Stimulated activated CD4-positive, alpha-beta T cell treated with anti-CD3 and anti-CD28 coated beads, TNF-alpha, amount 100 ng/mL, for 48 hours (primary cell): Measurements from ENCODE around the gene ALK.
"Not testable (repeated sequence)": the region's sequence is repeated elsewhere in the genome, so short reads cannot be mapped to it uniquely, and the experiment has no call there.

Source experiments
- DNase-seq, 3 donors: peaks; one replicate each; pipeline ENCODE4 v3.0.0-alpha.2; 2020; ENCODE audit warnings: low read depth in 3 of 3

Gene ALK

GRCh38 chr2:29275186-29275585, 646.2 kb downstream of the ALK start:
- DNase-seq: no peak

DNA sequence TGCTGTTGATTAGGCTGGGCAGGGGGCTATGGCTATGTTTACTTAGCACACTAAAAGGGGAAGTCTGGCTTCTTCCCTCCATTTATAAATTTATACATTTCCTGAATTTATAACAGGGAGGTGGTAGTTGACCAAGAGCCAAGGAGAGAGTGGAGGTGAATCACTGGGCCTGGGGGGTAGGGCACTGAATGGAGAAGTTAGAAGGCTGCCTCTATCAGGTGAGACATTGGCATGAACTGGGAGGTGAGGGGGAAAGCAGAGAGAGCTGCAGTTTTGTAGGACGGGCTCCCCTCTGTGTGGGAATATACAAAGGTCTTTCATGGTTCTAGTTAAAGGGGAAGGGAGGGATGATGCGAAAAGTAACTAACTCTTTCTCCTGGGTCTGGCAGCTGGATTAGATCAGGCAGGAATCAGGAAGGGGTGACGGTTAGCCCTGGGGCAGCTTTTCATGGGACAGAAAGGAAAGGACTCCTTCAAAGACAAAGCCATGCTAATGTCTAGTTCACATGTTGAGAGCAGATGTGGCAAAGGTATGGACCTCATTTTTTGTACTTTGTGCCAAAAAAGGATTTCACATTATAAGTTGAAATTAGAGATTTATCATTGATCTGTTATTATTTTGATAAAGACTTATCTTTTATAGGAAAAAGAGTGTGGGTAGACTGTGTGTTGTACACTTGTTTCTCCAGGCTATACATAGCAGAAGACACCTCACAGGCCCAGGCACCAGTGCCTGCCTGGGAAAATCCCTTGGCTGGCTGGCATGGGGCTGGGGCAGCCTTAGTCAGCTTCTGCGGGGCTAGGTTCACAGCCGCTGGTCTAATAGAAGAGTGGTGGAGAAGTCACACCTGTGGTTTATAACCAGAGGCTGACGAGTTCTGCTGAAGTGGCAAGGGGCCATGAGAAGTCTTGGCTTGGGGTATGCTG, 647.4 kb downstream of the ALK start:
- DNase-seq: no peak

DNA sequence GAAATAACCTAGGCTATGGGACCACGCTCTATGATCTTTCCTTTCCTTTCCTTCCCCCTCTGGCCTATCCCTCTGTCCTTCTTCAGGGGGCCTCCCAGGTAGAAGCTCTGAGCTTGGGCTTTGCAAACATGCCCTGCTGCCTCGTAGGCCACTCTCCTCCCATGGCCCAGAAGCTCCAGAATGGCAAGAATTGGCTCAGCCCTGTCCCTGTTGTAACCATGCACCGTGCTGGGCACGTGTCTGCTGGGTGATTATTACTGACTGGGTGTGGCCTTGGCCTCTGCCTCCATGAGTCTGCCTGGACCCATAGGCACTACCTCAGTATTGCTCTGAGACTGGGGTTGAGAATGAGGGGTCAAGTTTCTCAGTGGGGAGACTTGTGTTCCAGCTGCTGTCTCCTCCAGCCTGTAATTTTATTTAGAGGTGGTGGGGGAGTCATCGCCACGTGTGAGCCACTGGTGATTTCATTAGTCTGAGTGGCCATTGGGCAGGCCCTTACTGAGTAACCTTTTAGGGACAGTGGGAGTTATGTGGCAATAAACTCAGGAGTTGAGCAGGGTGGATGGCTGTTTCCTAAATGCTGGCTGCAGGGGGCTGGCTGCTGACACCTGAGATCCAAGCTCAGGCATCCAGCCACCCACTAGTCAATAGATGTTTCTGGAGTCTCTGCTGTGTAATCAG, 648.2 kb downstream of the ALK start:
- no peak for DNase-seq

DNA sequence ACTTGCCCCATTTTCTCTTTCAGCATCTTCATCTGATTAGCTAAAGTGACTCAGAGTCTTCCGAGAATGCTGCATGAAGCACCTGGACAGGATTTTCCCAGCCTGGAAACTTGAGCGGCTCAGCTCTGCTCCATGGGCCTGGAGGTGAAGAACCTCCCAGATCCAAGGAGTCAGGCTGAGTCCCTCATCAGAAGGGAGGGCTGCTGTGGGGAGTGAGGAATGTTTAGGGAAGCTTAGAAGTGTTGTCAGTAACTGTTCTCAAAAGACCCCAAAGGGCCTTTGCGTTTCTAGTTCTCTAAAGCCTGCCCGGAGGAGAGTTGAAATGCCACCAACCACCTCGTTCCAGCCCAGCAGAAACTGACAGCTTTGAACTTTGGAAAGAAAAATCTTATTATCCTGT, 649.1 kb downstream of the ALK start:
- no peak for DNase-seq

GRCh38 chr2:29270701-29271121, 650.7 kb downstream of the ALK start:
- DNase-seq: no peak

DNA sequence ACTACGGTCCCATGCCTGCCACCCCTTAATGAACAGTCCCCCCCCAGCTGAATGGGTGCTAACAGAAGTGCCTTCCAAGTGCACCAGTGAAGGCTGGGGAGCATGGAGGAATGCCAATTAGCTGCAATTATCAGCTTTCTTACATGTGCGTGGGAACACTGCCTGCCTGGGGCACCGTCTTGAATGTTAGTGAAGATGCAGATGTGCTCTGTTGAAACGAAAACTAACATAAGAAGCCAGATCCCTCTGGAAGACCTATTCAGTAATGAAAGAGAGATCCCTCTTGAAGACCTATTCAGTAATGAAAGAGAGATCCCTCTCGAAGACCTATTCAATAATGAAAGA, 651.6 kb downstream of the ALK start:
- no peak for DNase-seq

DNA sequence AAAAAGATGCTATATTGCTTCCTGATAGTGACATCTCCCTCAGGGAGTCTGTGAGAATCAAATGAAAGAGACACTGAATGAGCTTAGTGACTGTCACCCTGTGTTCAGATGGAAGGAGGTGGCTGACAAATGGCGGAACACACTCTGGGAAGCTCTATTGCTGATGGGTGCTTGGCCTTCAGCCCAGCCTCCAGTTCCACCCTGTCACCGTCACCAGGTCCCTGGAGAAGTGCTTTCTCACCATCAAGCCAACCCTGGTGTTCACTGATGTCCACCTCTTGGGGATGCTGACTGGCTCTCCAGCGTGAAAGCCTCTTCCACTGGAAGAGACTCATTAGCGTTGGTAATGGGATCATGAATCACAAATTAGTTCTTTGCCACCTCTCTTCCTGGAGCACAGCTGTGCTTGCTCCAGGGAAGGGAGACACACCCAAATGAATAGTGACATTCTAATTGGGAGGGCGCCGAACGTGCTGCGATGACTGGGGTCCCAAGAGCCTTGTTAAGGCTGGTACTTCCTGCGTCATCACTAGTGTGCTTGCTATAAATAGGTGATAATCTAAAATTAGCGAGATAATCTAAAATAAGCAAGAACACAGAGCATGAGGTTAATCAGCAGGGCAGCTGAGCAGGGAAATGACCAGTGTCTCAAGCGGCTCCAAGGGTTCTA, 652.2 kb downstream of the ALK start:
- no peak for DNase-seq

- no peak for DNase-seq
Observed at GRCh38 chr2:29267720-29268119, 653.7 kb downstream of the ALK start.

GRCh38 chr2:29263886-29264285, 657.5 kb downstream of the ALK start:
- DNase-seq: no peak

DNA sequence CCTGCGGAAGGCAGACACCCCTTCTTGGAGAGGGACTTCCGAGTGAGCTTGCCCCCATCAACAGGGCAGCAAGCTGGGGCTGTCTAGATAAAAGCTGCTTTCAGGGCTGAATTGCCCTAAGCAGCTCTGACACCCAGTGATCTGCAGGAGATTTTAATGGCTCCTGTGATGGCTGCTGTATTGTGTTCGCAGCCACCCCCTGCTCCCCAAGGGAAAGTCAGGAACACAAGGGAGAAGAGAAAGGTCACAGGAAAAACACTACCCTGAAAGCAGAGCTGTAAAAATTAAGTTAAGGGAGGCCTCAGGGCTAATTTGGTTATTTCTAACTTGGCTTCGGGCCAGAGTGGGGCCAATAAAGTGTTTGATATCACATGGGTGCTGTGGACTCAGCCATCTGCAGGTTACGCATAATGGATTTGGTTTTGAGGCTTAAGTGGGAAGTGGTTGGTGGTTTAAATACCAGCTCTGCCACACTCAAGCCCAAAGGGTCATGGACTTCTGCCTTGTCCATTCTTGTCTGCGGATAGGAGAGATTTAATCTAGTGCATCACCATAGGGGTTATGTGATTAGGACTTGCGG, 658.6 kb downstream of the ALK start:
- no peak for DNase-seq

DNA sequence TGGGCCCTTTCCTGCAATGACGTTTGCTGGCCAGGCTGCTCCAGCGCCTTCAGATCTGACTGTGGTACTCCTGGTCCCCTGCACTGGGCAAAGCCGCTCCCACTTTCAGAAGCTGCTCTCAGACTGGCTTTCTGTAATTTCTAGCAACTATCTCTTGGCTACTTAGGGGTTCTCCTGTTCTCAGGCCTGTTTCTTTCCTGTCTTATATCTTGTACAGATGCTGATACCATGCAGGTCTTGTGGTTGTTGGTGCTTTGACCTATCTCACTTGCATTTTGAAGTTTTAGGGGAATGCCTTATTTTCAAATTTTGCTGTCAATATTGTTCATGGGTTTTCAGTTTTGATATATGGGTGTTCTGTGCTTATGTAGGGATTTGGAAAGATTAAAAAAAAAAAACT, 660.4 kb downstream of the ALK start:
- no peak for DNase-seq

DNA sequence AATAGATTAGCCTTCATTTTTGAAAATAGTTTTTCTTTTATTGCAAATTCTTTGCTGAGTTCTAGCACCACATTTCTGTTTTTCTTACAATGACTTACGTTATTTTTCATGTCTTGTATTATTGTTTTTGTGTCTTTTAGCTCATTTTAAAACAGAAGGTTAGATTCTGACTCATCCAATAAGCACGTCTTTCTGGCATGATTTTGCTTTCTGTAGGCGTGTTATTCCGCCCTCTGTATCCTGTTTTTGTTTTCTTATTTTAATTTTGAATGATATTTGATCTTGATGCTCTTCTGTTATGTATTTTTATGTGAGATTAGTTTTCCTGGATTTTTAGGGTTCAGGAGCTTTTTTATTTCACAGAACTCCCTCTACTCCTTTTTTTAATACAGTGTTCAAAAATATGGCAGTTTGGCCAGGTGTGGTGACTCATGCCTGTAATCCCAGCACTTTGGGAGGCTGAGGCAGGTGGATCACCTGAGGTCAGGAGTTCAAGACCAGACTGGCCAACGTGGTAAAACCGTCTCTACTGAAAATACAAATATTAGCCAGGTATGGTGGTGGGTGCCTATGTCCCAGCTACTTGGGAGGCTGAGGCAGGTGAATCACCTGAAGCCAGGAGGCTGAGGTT, 661.1 kb downstream of the ALK start:
- DNase-seq: no peak

GRCh38 chr2:29259221-29259620, 662.2 kb downstream of the ALK start:
- no peak for DNase-seq

- no peak for DNase-seq
Observed at GRCh38 chr2:29255004-29255403, 666.4 kb downstream of the ALK start.

DNA sequence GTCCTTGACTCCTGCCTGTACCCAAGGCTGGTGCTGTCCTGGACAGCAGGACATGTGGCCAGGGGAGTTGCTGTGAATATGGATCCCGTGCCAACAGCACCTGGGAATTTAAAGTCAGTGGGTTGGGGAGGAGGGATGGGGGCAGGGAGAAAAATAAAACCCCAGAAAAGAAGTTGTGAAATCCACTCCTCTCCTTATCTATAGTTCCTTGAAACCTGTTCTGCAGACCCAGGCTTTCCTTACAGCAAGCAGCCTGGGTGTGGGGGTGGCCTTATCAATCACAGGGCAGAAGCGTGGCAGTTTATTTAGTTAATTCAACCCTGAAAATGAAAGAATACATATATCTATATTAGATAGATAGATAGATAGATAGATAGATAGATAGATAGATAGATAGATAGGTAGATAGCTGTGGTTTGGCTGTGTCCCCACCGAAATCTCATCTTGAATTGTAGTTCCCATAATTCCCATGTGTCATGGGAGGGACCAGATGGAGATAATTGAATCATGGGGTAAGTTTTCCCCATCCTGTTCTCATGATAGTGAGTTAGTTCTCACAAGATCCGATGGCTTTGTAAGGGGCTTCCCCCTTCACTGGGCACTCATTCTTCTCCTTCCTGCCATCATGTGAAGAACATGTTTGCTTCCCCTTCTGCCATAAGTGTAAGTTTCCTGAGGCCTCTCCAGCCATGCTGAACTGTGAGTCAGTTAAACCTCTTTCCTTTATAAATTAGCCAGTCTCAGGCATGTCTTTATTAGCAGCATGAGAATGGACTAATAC, 667.7 kb downstream of the ALK start:
- not testable (repeated sequence) for DNase-seq

- no peak for DNase-seq
Observed at GRCh38 chr2:29253026-29253425, 668.4 kb downstream of the ALK start.

GRCh38 chr2:29251406-29251805, 670.0 kb downstream of the ALK start:
- no peak for DNase-seq

DNA sequence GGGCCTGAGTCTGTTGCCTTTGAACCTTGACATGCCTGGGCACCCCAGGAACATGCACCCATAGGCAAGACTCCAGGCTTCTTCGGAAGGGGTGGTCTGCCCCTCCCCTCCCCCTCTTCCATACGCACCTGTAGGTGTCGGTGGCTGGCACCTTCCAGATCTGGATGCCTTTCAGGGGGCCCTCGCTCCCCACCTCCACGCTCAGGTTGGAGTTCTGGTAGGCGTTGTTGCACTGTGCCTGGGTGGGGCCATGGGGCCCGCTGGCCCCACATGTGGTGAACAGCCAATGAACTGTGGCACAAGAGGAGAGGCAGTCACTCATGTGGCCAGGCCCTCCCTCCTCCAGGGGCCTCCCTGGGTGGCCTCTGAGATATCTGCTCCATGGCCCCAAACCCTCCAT, 670.4 kb downstream of the ALK start:
- DNase-seq: no peak

DNA sequence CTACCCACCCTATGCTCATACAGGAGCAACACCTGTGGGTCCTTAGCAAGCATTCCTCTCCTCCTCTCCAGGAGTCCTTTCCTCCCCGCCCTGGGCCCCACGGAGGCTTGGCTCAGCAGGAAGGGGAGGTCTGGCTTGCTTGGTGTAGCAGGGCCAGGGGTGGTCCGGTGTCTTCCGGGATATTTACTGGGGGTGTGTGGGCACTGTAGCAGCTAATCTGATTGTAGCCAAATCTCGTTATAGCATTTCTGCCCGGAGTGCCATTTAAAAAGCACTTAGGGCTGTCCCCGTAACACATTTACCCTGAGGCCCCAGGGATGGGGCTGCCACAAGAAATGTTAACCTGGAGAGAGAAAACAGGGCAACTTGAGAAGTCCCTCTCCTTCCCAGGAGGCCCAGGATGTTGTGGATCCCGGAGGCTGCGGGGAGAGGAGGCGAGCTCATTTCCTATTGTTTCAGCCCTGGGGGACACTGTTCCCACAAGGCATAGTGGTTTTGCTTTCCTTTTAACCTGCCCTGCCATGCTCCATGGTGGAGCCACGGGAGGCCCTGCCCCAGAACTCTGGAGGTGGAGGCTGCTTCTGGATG, 671.6 kb downstream of the ALK start:
- DNase-seq: no peak

DNA sequence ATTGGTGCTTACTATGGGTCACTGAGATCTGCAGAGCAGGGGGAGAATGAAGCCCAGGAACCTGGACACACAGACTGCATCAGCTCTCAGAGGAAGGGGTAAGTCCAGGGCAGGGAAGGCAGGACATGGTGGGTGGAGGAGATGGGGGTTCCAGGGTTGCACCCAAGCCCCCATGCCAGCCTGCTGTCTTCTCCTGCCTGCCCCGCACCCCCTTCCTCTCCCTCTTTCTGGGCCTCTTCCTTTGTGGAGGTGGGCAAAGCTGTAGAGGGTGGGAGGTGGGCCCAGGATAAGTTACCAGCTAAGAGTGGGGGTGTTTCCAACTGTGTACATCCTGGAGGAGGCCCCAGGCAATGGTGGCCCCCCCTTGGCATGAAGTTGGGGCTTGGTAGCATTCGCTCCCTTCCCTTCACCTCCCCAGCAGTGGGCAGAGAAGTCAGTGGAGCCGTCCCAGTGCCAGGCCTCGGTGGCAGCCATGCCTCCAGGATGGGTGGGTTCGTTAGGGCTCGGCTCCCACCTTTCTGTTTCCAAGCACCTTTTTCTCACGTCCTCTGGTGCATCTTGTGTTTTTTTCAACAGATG, 674.0 kb downstream of the ALK start:
- DNase-seq: no peak
